NCI-H2227 treated with DMSO at 0.1 percent for 48 hours (cell line): ENCODE data around the gene GPR156.

ENCODE experiments used
- DNase-seq: peaks from one replicate; lab custom pipeline; 2025; lab: John Stamatoyannopoulos, UW

GPR156 gene

GRCh38 chr3:120119846-120120510 is 165.0 kb downstream of the GPR156 start:
- no peak for DNase-seq
